HG03378 (cell line): ENCODE results near the gene IKZF1.
A peak's percentile ranks its signal among the peaks of the same experiment; 100 is the strongest.

Experiments
- ATAC-seq: cut with Tn5 transposase; IDR thresholded peaks from one replicate; pipeline ENCODE4 v1.9.1; 2021; ENCODE audit warnings: mild to moderate bottlenecking, moderate library complexity; ENCODE audit not compliant: unreplicated experiment

Gene IKZF1

DNA sequence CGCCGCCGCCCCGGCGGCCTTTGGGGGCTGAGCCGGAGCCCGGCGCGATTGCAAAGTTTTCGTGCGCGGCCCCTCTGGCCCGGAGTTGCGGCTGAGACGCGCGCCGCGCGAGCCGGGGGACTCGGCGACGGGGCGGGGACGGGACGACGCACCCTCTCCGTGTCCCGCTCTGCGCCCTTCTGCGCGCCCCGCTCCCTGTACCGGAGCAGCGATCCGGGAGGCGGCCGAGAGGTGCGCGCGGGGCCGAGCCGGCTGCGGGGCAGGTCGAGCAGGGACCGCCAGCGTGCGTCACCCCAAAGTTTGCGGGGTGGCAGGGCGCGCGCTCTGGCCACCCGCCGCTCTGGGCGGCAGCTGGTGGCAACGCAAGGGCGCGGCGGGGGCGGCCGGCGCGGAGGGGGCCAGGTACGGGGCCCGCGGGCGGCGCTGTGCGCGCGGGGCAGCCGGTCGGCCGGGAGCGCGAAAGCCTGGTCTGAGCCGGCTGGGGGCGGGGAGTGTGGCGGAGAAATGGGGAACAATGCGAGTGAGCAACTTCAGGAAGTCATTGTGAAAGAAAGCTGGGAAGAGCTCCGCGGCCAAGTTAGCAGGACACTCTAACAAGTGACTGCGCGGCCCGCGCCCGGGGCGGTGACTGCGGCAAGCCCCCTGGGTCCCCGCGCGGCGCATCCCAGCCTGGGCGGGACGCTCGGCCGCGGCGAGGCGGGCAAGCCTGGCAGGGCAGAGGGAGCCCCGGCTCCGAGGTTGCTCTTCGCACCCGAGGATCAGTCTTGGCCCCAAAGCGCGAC, at the start of gene IKZF1:
IKZF1 (plus strand) TSS at position 588 of the 782 bp plus-strand sequence. CDS start 14,346 bp downstream, outside the sequence.
- ATAC-seq, result peak; percentile 13

DNA sequence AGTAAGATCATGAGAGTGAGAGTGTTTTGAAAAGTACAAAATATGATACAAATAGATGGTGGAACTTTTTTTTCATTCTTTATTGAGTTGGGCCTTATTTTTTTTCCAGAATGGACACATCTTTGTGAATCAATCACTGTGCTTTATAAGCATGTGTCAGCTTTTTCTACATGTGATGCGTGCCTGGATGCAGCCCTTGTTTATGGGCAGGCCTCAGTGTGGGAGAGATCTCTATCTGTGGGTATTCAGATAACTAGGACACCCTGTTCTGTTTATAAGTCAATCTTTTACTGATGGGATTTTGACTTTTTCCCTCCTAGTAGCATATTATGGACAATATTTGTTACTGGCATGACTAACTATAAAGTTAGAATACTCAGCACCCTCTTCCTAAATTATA, 42.9 kb upstream of the IKZF1 start:
- no peak for ATAC-seq

DNA sequence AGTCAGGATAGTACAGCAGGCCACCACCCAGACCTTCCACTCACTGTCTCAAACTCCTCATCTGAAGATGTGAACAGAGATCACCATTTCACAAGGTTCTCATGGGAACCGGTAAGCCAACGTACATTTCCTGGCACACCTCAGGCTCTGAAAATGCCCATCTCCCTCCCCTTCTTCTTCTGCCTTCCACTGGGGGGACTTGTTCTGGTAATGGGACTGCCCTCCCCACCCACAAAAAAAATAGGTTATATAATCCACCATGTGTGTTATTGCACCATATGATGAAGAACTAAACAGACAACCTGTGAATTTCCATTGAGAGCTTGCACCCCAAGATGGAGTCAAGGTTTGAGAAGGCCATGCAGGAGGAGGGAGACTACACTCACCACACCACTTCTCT, 42.1 kb upstream of the IKZF1 start:
- ATAC-seq, result peak; percentile 9

DNA sequence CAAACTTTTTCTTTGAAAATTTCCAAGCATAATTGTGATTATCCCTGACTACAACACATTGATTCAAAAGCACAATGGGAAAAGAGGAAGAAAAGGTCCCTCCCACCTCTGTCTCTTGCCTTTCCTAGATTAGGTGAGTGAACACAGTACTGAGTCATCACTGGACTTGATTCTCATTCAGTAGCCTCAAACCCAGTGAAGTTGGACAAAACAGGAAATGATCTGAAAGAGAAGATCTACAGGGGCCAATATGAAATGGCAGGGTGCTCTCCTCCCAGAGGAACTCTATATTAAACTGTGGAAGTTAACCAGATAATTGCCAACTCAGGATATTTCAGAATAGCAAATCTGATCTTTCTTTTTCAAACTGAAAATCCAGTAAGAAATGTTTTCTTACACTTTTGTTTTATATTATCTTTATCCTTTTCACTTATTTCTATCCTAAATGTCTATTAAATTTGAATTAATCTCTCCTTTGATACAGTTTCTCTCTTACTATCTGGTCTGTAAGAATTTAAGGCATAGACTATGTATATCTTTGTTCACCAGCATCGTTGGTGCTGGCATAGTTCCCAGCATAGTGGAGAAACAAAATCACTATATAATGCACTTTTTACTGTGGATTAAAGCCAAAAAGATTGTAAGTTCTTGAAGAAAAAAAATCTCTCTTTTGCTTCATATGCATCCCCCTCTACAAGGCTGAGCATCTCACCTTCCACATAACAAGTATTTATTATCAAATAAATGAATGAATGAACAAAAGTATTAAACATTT, 41.4 kb upstream of the IKZF1 start:
- peak; percentile 74 for ATAC-seq

DNA sequence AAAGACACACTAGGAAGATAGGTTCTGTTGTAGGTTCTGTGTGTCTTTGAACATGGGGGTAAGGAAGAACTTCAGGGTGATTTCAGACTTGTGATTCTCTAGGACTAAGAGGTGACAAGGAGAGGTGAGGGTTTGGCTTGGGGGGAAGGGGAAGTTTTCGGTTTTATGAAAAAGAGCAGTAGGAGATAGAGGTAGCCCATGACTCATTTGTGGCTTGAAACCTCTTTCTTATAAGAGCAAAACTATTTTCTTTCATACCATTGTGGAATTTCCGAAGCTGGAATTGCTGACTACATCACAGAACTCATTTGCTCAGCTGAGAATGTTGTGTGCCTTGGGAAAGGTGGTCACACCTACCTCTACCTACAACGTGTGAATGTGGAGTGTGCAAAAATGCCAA, 39.6 kb upstream of the IKZF1 start:
- ATAC-seq, result no peak

DNA sequence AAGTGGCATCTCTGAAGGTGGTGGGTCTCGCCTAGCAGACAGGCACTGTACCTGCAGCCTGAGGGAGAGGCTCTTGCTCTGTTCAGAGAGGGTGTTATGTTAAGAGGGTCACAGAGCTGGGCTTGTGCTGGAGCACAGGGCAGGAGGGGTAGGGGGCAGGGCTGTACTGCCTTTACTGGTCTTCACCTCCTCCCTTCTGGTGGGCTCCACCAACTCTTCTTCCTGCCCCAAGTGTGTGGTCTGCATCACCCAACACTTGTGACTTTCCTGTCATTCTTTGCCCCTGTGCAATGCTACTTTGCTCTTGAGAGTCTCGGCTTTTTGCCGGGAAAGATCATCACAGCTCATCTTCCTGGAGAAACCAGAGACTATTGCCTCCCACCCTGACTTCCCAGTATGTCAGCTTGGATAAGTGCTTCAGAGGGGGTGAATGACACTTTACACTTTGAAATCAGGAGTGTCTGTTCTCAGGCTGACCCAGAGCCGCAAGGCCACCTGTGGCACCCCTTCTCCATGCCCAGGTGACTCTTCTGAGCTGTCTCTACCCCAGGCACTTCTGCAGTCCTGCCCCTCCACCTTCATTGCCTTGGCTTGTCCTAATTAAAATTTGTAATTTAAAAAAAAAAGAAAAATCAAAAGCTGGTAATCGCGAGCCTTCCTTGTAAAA, 38.4 kb upstream of the IKZF1 start:
- no peak for ATAC-seq

DNA sequence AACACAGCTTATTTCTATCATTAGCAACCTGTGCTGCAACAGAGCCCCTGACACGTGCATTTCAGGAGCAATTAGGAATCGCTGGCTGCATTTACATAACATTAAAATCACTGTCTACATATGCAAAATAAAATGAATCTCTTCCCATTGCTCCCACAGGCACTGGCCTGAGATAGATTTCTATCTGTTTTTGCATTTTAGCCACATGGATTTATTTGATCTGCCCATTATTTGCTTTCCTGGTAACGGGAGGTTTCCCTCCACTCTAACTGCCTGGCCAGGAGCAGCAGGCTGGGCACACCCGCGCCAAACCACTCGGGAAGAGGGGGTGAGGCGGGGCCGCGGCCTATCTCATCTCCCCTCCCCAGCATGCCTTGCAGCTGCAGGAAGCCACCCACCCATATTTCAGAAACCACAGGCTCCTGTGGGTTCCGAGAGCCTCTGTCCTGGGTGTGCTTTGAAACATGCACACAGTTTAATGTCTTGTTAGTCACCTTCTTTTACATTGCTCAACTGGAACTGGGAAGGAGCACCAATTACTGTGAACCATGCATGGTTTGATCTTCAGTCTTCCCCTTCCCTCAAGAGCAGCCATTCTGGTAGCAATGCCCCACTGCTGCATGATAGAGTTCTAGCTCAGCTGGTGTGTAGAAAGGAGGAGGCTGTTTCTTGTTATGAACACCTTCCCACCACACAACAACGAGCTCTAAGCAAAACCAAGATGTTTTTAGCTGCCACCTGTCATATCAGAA, 37.7 kb upstream of the IKZF1 start:
- peak; percentile 50 for ATAC-seq

DNA sequence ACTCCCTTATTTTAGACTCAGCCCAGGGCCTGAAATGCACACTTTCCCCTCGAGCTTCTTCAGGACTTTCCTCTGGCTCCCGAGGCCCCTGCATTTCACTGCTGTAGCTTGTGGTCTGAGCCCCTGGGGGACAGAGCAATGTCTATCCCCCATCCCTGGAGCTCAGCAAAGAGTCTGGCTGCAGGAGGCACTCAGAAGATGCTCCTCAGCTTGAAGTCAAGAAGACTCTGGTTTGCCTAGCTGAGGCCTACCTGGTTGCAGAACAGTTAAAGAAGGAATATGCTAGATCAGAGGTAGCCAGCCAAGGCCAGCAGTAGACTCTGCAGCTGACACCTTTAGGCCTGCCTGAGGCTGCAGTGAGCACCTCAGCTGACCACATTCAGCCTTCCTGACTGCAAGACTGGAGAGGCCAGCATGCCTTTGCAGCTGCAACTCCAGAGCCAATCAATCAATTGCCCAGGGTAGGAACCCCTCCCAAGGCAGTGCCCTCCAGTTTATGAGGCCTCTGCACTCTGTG, 36.9 kb upstream of the IKZF1 start:
- no peak for ATAC-seq

DNA sequence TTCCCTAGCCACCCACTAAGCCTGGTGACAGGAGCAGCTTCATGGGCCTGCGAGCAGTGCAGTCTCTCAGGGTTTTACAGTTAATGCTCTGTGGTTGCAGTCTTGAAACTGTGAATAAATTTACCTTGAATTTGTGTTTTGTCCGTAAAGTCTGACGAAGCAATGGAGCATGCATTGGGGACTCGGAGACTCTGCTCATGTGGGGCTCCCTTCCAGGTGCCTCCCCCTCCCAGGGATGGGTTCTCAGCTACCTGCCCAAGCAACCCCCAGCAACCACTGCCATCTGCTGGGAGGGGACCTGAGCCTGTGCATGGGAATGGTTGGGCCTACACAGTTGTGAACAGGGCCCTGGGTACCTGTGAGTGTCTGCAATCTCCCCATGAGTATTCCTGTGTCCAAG, 36.3 kb upstream of the IKZF1 start:
- ATAC-seq, result no peak

DNA sequence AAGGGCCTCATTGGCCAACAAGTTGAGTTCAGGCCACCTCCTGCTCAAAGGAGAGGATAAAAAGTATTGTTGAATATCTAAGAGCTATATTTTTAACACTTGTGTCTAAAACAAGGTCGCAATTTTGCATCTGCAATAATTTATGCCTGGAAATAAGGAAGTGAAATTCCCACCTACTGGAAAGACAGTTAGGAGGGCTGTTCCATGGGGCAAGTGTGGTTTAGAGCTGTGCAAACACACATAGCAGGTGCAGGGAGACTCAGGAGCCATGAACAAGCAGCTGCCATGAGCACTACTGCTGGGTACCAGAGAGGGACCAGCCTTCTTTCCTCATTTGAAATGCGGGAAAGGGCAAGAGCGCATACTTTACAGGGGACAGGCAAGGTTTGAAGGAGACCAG, 35.5 kb upstream of the IKZF1 start:
- no peak for ATAC-seq

DNA sequence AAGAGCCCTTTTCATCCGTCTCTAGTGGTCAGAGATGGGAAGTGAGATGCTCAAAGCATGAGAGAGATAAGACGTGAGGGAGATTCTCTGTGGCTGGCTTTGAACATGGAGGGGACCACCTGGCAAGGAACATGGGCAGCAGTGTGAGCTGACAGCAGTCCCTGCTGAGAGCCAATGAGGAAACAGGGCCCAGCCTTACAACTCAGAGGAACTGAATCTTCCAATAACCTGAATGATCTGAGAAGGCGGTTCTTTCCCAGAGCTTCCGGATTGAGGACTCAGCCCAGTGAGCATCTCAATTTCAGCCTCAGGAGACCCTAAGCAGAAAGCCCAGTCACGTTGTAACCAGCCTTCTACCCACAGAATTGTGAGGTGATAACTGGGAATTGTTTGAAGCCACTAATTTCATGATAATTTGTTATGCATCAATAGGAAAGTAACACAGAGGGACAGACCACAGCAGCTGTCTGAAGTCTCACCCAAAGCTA, 33.9 kb upstream of the IKZF1 start:
- peak; percentile 36 for ATAC-seq

DNA sequence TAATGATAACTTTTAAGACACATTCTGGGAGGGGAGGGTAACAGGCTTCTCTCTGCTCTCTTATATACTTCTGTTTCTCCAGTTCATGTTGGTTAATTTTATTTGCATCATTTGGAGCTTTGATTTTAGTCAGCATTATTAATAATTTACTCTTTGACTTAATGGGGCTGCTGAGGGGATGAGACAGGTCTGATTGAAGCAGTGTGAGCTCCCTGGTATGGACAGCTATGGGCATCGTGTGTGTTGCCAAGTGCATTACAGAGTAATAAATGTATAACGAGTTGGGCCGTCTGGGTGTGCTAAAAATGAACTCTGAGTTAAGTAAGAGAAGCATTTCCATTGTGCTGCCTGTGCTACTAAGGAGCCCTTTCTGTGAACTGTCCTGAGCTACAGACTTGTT, 31.7 kb upstream of the IKZF1 start:
- ATAC-seq, result peak; percentile 52

DNA sequence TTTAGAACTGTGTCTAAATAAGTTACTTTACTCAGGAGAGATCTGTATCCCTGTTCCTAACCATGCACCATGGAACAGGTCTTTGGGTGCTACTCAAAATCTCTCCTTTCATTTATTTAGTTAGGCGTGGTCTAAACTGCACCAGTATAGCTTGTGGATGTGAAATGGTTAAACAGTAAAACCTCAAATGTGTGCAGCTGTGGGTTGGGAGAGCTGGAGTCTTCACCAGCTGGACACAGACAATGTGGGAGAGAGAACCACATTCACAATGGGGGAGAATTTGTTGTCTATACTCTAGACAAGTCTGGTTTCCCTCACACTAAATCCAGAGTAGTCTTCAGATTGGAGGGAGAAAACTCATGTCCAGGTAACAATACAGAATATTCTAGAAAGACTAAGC, 31.2 kb upstream of the IKZF1 start:
- ATAC-seq, result no peak

DNA sequence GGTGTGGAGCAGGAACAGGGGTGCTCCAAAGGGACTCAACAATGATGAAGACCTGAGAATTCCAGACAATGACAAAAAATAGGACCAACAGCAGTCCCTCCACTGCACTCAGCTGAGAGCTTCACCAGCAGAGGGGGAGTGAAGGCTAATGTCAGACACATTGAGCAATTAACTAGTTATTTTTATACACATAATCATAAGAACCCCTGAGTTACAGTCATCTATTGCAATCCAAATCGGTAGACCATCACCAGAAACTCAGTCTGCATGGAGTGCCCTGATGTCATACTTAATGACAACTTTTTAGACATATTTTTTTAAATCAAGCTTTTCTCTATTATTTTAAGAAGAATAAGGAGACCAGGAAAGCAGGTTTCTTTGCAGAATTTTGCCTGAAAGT, 30.6 kb upstream of the IKZF1 start:
- no peak for ATAC-seq

DNA sequence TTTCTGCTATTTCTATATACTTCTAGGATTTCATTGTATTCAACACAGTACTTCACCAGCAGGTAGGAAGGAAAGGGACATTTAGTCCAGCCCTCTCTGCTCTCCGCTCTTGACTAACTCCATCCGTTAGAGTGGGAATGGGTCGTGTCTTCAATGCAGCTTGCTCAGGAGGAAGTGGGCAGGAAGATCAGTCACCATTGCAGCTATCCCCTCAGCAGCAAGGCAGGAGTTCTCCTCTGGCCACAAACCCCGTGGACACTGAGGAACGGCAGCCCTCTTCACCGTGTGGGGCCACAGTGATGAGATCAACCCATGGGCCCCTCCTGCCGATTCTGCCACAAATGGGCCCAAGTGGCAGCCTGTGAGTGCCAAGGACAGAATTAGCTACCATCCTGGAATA, 30.2 kb upstream of the IKZF1 start:
- no peak for ATAC-seq

DNA sequence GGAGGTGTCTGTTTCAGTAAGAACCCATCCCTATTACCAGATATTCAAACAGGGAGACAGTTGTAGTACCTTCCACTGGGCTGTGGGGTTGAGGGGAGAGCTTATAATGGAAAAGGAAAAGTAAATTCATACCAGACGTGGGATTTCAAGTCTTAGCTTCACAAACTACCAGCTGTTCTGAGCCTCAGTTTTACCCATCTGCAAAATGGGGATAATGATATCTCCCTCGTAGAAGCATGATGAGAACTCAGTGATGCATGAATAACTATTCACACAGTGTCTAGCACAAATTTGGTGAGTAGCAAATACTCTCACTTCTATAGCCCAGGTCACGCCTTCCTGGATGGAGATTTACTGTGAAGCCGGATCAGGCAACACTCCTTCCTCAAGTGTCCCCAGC, 29.1 kb upstream of the IKZF1 start:
- ATAC-seq, result no peak

DNA sequence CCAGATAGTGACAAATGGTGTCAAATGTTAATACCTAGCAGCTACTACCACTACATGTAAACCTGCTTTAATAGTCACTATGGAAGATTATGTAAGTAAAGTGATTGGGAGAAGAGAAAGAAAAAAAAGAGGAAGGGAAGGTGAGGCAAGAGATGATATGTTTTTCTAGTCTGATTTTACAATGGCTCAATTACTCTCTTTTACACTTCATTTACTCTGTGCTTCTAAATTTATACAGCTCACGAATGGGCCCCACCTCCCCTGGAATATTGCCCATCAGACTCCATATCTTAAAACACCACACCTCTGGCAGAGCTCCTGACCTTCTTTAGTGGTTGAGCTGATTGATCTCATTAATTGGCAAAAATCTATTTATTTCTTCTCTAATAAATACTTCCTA, 28.0 kb upstream of the IKZF1 start:
- no peak for ATAC-seq

DNA sequence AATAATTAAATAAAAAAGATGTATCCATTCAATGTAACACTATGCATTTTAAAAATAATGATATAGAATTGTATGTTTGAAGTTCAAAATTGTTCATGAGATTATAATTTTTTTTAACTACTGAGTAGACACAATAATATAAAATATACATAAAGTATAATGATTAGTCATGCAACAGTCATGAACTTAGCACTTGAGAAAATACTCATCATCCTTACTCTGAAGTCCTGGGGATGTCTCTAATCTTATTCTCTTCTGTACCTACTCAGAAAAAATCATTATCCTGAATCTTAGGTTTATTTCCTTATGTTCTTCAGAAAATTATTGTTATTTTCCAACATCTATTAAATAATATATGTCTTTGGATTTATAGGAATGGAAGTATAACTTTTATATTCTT, 26.4 kb upstream of the IKZF1 start:
- ATAC-seq, result no peak

DNA sequence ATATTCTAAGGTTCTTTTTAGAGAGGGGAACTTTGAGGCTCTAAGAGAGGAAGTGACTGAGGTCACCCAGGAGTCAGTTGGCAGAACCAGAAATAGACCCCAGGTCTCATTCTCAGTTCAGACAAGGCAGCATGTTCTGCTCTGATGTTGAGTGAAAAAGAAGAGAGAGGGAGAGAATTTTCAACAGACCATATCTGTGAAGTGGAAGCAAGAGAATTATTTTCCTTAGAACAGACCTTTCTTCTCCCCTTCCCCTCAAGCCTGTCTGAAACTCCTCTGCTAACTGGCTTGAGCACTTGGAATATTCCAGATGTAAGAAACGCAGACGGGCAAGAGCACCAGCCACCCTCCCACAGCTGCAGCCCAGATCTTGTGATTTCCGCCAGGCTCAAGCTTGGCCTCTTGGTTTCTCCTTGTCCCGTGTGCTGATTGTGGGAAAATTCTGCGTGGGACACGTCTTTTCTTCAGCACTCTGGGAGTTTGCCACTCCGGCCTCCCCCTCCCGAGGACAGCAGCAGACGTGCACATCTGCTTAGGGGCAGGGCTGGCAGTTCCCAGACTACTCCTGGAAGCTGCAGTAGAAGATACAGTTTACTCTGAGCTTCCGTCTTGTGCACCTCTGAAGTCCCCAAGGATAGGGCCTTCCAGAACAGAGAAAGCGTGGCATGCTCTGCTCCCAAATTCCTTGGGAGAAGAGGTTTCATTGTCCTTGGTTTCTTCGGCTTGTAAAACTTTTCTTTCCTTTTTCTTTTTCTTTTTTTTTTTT, 22.7 kb upstream of the IKZF1 start:
- ATAC-seq, result peak; percentile 97
